Measurements from ENCODE around the gene ATP6V0B. TPM values are rescaled to one million over a fixed set of nuclear protein-coding genes. Genes with fewer than 3 reads are reported as not detected.

ATP6V0B gene
- total RNA-seq, 1 donor from 2014 or later: 156 TPM

DNA sequence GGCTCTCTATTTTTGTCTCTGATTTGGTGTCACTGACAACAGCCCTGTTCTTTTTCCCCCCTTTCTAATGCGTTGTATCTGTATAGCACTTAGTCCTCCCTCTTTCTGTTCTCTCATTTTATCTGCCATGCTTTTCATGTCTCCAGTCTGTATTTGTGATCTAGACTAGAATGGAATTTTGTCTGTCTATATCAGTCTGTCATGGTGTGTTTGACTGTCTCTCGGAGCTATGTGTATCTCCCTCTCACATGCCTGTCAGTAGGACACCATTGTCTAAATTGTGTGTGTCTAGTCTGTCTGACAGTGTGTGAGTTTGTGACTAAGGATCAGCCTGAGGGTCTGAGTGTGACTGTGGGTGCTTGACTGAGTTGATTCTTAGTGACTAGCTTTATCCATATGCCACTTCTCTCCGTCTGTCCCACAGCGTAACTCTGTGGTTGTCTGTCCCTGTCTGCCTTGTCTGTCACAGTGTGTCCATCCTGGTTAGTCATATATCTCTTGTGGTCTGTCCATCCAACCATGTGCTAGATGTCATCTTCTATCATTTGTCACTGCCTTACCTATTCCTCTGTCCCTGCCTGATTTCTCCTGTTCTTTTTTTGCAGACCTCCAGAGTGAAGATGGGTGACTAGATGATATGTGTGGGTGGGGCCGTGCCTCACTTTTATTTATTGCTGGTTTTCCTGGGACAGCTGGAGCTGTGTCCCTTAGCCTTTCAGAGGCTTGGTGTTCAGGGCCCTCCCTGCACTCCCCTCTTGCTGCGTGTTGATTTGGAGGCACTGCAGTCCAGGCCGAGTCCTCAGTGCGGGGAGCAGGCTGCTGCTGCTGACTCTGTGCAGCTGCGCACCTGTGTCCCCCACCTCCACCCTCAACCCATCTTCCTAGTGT, 2.9 kb downstream of the ATP6V0B start:
- peaks cover 56% of the 10 kb centered on the region for H3K36me3 Mint-ChIP-seq (ENCODE audit: low read depth)
- peaks cover 48% of the 10 kb centered on the region for H3K4me1 Mint-ChIP-seq (ENCODE audit: low read depth)
- H3K27me3 Mint-ChIP-seq (ENCODE audit: low read depth): no peaks in the 10 kb centered on the region
- H3K4me3 Mint-ChIP-seq (ENCODE audit: low read depth): peak overlapping the region; percentile 91
- H3K27ac Mint-ChIP-seq: no peak overlapping the region
- intact Hi-C loops (cut with micrococcal nuclease): no loop called here
- no peaks in the 10 kb centered on the region for H3K9me3 Mint-ChIP-seq
- no peak for DNase-seq (ENCODE audit: low spot score)

DNA sequence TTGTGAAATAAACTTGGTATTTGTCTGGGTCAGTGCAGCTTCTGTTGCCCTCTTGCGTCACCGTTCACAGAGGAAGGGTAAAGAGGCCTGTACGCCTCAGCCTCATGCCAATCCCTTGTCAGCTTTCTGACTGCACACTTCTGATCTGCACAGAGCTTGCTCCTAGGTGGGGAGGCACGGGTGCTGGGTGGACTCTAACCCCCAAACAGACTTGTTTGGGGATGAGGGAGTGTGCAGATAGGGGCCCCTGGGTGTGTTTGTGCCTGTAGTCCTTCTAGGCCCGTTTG, 3.4 kb downstream of the ATP6V0B start:
- Mint-ChIP-seq H3K27ac (no peak overlapping the region), H3K9me3 (no peaks in the 10 kb centered on the region), H3K4me1 (ENCODE audit: low read depth) (peaks cover 47% of the 10 kb centered on the region), H3K27me3 (ENCODE audit: low read depth) (no peaks in the 10 kb centered on the region), H3K36me3 (ENCODE audit: low read depth) (peaks cover 50% of the 10 kb centered on the region), H3K4me3 (ENCODE audit: low read depth) (peak overlapping the region; percentile 91)
- intact Hi-C loops (cut with micrococcal nuclease): no loop called here
- DNase-seq (ENCODE audit: low spot score): no peak

DNA sequence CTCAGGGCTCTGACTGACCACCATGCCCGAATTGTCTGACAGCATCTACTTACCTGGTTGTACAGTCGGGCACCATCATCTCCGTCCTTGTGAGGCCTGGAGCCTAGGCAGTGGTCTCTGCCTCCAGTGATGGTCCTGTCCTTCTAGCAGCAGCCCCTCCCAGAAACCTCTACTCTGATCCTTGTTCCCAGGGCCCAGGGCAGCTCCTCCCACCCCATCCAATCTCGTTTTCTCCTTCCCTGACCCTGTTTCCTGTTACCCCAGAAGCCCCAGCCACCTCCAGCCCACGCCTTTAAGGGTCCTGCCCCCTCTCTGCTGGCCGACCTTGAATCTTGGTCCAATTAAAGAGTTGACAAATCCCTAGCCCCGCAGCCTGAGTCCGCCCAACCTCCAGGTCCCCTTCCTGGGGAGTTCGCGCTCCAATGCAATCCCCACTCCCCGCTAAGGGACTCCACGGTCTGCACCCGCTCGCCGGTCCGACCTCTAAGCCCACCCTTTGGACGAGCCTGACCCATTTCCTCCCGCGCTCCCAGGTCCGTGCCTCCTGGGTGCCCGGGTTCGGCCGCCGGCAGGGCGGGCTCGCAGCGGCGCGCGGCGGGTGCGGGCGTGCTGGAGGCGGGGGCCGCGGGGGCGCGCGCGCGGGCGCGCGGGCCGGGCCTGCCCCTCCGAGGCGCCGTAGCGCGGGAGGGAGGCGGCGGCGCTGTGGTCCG, 3.9 kb downstream of the ATP6V0B start, which contains the start of gene B4GALT2:
Gene B4GALT2, plus strand, starts transcription at position 660 of the 710 bp plus-strand sequence. CDS start 1,951 bp downstream, outside the sequence.
- Mint-ChIP-seq H3K36me3 (ENCODE audit: low read depth) (peaks cover 50% of the 10 kb centered on the region), H3K4me1 (ENCODE audit: low read depth) (peaks cover 42% of the 10 kb centered on the region), H3K9me3 (no peaks in the 10 kb centered on the region), H3K27me3 (ENCODE audit: low read depth) (no peaks in the 10 kb centered on the region), H3K4me3 (ENCODE audit: low read depth) (peak within 1 kb of the TSS; percentile 91), H3K27ac (peak within 1 kb of the TSS; percentile 85)
- peak; percentile 31 for DNase-seq (ENCODE audit: low spot score)
- intact Hi-C loops (cut with micrococcal nuclease): no loop called here

DNA sequence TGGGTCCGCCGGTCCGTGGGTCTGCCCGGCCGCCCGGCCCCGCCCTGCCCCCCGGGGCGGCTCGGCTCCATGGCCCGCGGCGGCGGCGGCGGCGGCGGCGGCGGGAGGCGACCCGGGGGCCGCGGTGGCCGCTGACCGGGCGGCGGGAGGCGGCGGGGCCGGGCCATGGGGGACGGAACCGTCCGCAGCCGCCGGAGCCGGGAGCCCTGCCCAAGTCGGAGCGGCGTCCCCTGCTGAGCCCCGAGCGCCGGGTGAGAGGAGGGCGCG, 4.4 kb downstream of the ATP6V0B start:
- intact Hi-C loops (cut with micrococcal nuclease): no loop called here
- H3K9me3 Mint-ChIP-seq: no peaks in the 10 kb centered on the region
- no peaks in the 10 kb centered on the region for H3K27me3 Mint-ChIP-seq (ENCODE audit: low read depth)
- peaks cover 37% of the 10 kb centered on the region for H3K4me1 Mint-ChIP-seq (ENCODE audit: low read depth)
- H3K36me3 Mint-ChIP-seq (ENCODE audit: low read depth): peaks cover 47% of the 10 kb centered on the region
- H3K4me3 Mint-ChIP-seq (ENCODE audit: low read depth): no peak overlapping the region
- DNase-seq (ENCODE audit: low spot score): no peak
- H3K27ac Mint-ChIP-seq: no peak overlapping the region

GRCh38 chr1:43979528-43980254, 4.9 kb downstream of the ATP6V0B start:
- Mint-ChIP-seq H3K27ac (peak overlapping the region; percentile 85), H3K9me3 (no peaks in the 10 kb centered on the region), H3K27me3 (ENCODE audit: low read depth) (no peaks in the 10 kb centered on the region), H3K36me3 (ENCODE audit: low read depth) (peaks cover 48% of the 10 kb centered on the region), H3K4me3 (ENCODE audit: low read depth) (peak overlapping the region; percentile 90), H3K4me1 (ENCODE audit: low read depth) (peaks cover 35% of the 10 kb centered on the region)
- DNase-seq (ENCODE audit: low spot score): peak; percentile 19
- intact Hi-C loops (cut with micrococcal nuclease): no loop called here

DNA sequence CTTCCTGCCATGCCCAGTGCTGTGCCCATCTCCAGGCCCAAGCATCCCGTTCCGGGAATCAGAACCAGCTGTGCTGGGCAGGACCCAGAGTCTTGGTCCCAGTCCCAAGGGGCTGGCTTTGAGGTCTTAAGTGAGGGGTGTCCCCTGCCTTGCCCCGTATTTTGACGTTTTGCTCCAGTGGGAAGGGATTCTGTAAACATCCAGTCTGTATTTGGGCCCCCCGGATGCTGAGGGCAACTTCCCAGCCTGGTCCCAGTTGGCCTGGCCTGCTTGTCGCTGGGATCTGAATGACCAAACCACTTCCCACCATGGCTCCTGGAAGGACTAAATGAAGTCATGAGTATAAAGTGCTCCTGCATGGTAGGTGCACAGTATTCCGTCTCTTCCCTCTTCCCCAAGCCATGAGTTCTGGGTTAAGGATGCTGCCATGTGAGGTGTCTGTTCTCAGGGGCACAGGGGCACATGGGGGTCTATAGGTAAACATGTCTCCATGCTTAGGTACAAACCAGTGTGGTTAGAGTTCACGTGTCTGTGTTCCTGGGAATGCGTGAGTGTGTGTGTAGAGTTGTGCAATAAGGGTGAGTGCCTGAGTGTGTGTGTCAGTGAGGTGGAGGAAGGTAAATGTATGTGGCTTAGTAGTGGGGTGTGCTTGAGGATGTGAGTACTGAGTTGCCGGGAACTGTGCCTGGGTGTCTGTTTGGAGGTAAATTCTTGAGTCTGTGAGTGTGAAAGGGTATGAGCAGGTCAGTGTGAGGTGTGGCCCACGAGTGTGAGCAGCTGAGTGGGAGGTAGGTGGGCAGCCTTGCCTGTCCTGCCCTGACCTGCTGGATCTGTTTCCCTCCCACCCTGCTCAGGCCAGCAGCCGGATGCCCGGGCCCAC, 5.7 kb downstream of the ATP6V0B start:
- no peak for DNase-seq (ENCODE audit: low spot score)
- Mint-ChIP-seq H3K4me1 (ENCODE audit: low read depth) (peaks cover 35% of the 10 kb centered on the region), H3K9me3 (no peaks in the 10 kb centered on the region), H3K36me3 (ENCODE audit: low read depth) (peaks cover 50% of the 10 kb centered on the region), H3K27me3 (ENCODE audit: low read depth) (no peaks in the 10 kb centered on the region), H3K27ac (peak overlapping the region; percentile 85), H3K4me3 (ENCODE audit: low read depth) (peak overlapping the region; percentile 90)
- intact Hi-C loops (cut with micrococcal nuclease): no loop called here

DNA sequence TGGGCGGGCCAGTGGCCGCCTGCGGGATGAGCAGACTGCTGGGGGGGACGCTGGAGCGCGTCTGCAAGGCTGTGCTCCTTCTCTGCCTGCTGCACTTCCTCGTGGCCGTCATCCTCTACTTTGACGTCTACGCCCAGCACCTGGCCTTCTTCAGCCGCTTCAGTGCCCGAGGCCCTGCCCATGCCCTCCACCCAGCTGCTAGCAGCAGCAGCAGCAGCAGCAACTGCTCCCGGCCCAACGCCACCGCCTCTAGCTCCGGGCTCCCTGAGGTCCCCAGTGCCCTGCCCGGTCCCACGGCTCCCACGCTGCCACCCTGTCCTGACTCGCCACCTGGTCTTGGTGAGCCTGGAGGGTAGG, 6.4 kb downstream of the ATP6V0B start:
- H3K4me3 Mint-ChIP-seq (ENCODE audit: low read depth): peak overlapping the region; percentile 13
- H3K9me3 Mint-ChIP-seq: no peaks in the 10 kb centered on the region
- H3K27me3 Mint-ChIP-seq (ENCODE audit: low read depth): no peaks in the 10 kb centered on the region
- H3K4me1 Mint-ChIP-seq (ENCODE audit: low read depth): peaks cover 31% of the 10 kb centered on the region
- peaks cover 51% of the 10 kb centered on the region for H3K36me3 Mint-ChIP-seq (ENCODE audit: low read depth)
- DNase-seq (ENCODE audit: low spot score): no peak
- H3K27ac Mint-ChIP-seq: no peak overlapping the region
- intact Hi-C loops (cut with micrococcal nuclease): no loop called here

- Mint-ChIP-seq H3K36me3 (ENCODE audit: low read depth) (peaks cover 49% of the 10 kb centered on the region), H3K4me3 (ENCODE audit: low read depth) (no peak overlapping the region), H3K27ac (no peak overlapping the region), H3K27me3 (ENCODE audit: low read depth) (no peaks in the 10 kb centered on the region), H3K9me3 (no peaks in the 10 kb centered on the region), H3K4me1 (ENCODE audit: low read depth) (peaks cover 26% of the 10 kb centered on the region)
- DNase-seq (ENCODE audit: low spot score): no peak
- intact Hi-C loops (cut with micrococcal nuclease): no loop called here
These were observed 6.9 kb downstream of the ATP6V0B start for GRCh38 chr1:43981636-43982035.

DNA sequence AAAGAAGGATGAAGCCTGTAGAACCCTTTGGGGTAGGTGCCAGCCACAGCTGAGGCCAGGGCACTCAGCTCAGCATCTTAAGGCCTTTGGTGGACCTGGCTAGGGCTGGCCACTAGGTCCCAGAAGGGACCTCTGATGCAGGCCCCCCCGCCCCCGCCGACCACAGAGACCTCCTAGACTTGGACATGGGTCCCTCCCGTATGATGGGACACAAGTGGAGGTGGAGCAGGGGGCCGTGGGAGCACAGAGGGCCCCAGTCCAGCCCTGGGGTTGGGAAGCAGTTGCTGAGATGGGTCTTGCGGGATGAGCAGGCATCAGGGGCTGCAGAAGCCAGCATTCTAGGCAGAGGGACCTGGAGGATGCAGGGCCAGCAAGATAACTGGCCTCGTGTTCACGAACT, 7.5 kb downstream of the ATP6V0B start:
- intact Hi-C loops (cut with micrococcal nuclease): no loop called here
- Mint-ChIP-seq H3K27ac (no peak overlapping the region), H3K4me3 (ENCODE audit: low read depth) (no peak overlapping the region), H3K9me3 (no peaks in the 10 kb centered on the region), H3K4me1 (ENCODE audit: low read depth) (peaks cover 20% of the 10 kb centered on the region), H3K36me3 (ENCODE audit: low read depth) (peaks cover 43% of the 10 kb centered on the region), H3K27me3 (ENCODE audit: low read depth) (no peaks in the 10 kb centered on the region)
- no peak for DNase-seq (ENCODE audit: low spot score)

DNA sequence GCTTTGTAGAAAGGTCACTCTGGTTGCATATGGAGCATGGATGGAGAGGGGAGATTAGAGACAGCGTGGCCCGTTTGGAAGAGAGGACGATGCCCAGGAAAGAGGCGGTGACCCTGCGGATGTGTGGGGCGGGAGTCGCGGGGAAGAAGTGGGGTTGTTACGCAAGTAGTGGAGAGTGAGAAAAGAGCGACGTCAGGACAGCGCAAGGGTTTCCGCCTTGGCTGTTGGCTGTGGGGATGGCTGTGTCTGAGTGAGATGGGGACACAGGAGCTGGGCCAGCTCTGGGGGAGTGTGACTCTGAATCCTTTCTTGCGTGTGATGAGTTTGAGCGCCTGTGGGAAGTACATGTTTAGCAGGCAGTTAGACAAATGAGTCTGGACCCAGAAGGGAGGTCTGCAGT, 8.0 kb downstream of the ATP6V0B start:
- H3K9me3 Mint-ChIP-seq: no peaks in the 10 kb centered on the region
- H3K36me3 Mint-ChIP-seq (ENCODE audit: low read depth): peaks cover 37% of the 10 kb centered on the region
- peaks cover 14% of the 10 kb centered on the region for H3K4me1 Mint-ChIP-seq (ENCODE audit: low read depth)
- no peak overlapping the region for H3K4me3 Mint-ChIP-seq (ENCODE audit: low read depth)
- intact Hi-C loops (cut with micrococcal nuclease): no loop called here
- H3K27ac Mint-ChIP-seq: no peak overlapping the region
- H3K27me3 Mint-ChIP-seq (ENCODE audit: low read depth): no peaks in the 10 kb centered on the region
- no peak for DNase-seq (ENCODE audit: low spot score)

GRCh38 chr1:43983253-43983899, 8.6 kb downstream of the ATP6V0B start:
- intact Hi-C loops (cut with micrococcal nuclease): no loop called here
- no peak overlapping the region for H3K4me3 Mint-ChIP-seq (ENCODE audit: low read depth)
- H3K27me3 Mint-ChIP-seq (ENCODE audit: low read depth): no peaks in the 10 kb centered on the region
- no peak overlapping the region for H3K27ac Mint-ChIP-seq
- no peak for DNase-seq (ENCODE audit: low spot score)
- peaks cover 32% of the 10 kb centered on the region for H3K36me3 Mint-ChIP-seq (ENCODE audit: low read depth)
- H3K9me3 Mint-ChIP-seq: no peaks in the 10 kb centered on the region
- peaks cover 10% of the 10 kb centered on the region for H3K4me1 Mint-ChIP-seq (ENCODE audit: low read depth)

- Mint-ChIP-seq H3K4me1 (ENCODE audit: low read depth) (peaks cover 6% of the 10 kb centered on the region), H3K36me3 (ENCODE audit: low read depth) (peaks cover 27% of the 10 kb centered on the region), H3K27me3 (ENCODE audit: low read depth) (no peaks in the 10 kb centered on the region), H3K9me3 (no peaks in the 10 kb centered on the region), H3K4me3 (ENCODE audit: low read depth) (no peak overlapping the region), H3K27ac (no peak overlapping the region)
- DNase-seq (ENCODE audit: low spot score): no peak
- intact Hi-C loops (cut with micrococcal nuclease): no loop called here
These were observed 10.1 kb downstream of the ATP6V0B start for GRCh38 chr1:43984855-43985254.
